ENCODE data around the gene IP6K2.
"Not testable (repeated sequence)": the region's sequence is repeated elsewhere in the genome, so short reads cannot be mapped to it uniquely, and the experiment has no call there.

The IP6K2 gene

GRCh38 chr3:48727511-48727910 is 10.5 kb upstream of the IP6K2 start:
- no peak for DNase-seq (ENCODE audit: low read depth)

- DNase-seq (ENCODE audit: low read depth), result not testable (repeated sequence)
Observed at GRCh38 chr3:48725185-48725855, 8.3 kb upstream of the IP6K2 start.

GRCh38 chr3:48723725-48724124 is 6.7 kb upstream of the IP6K2 start:
- DNase-seq (ENCODE audit: low read depth), result no peak

GRCh38 chr3:48723293-48723692 is 6.3 kb upstream of the IP6K2 start:
- not testable (repeated sequence) for DNase-seq (ENCODE audit: low read depth)

GRCh38 chr3:48716508-48716981 is 476 bp downstream of the IP6K2 start:
- no peak for DNase-seq (ENCODE audit: low read depth)

- no peak for DNase-seq (ENCODE audit: low read depth)
Observed at GRCh38 chr3:48715174-48715800, 1.7 kb downstream of the IP6K2 start.

- DNase-seq (ENCODE audit: low read depth), result no peak
Observed at GRCh38 chr3:48711727-48712126, 5.3 kb downstream of the IP6K2 start.

- no peak for DNase-seq (ENCODE audit: low read depth)
Observed at GRCh38 chr3:48709051-48709461, 8.0 kb downstream of the IP6K2 start.

- DNase-seq (ENCODE audit: low read depth), result no peak
Observed at GRCh38 chr3:48708481-48708889, 8.5 kb downstream of the IP6K2 start.

- DNase-seq (ENCODE audit: low read depth), result no peak
Observed at GRCh38 chr3:48707157-48707556, 9.9 kb downstream of the IP6K2 start.

GRCh38 chr3:48702320-48702920 is 14.6 kb downstream of the IP6K2 start:
- no peak for DNase-seq (ENCODE audit: low read depth)

- no peak for DNase-seq (ENCODE audit: low read depth)
Observed at GRCh38 chr3:48700731-48701405, 16.2 kb downstream of the IP6K2 start.

GRCh38 chr3:48698891-48699290 is 18.1 kb downstream of the IP6K2 start:
- DNase-seq (ENCODE audit: low read depth), result no peak

GRCh38 chr3:48697952-48698351 is 19.1 kb downstream of the IP6K2 start:
- no peak for DNase-seq (ENCODE audit: low read depth)

- no peak for DNase-seq (ENCODE audit: low read depth)
Observed at GRCh38 chr3:48696601-48697000, 20.4 kb downstream of the IP6K2 start.

- no peak for DNase-seq (ENCODE audit: low read depth)
Observed at GRCh38 chr3:48696156-48696555, 20.9 kb downstream of the IP6K2 start.

GRCh38 chr3:48695393-48695753 is 21.6 kb downstream of the IP6K2 start:
- DNase-seq (ENCODE audit: low read depth), result no peak

GRCh38 chr3:48694610-48695392 is 22.2 kb downstream of the IP6K2 start:
- no peak for DNase-seq (ENCODE audit: low read depth)

- DNase-seq (ENCODE audit: low read depth), result no peak
Observed at GRCh38 chr3:48693826-48694225, 23.2 kb downstream of the IP6K2 start.

GRCh38 chr3:48692551-48692950 is 24.5 kb downstream of the IP6K2 start:
- no peak for DNase-seq (ENCODE audit: low read depth)

- DNase-seq (ENCODE audit: low read depth), result no peak
Observed at GRCh38 chr3:48690846-48691458, 26.1 kb downstream of the IP6K2 start.

GRCh38 chr3:48689384-48689783 is 27.6 kb downstream of the IP6K2 start:
- DNase-seq (ENCODE audit: low read depth), result no peak

Measured in activated T-cell treated with anti-CD3 and anti-CD28 coated beads for 1 hour (primary cell).